AG09319 (cell line): ENCODE measurements around the gene TRIM52.

ENCODE experiments used
- DNase-seq: peaks from one replicate; pipeline ENCODE4 v3.0.0-alpha.2; 2010; ENCODE audit warnings: low read depth; ENCODE audit errors: extremely low read depth
- CTCF ChIP-seq: IDR thresholded peaks from 2 replicates; pipeline ENCODE4 v1.5.1; 2011; ENCODE audit warnings: low read depth, mild to moderate bottlenecking, inconsistent platforms, low read length, moderate library complexity

Gene TRIM52

GRCh38 chr5:181233801-181234454 is 27.0 kb downstream of the TRIM52 start:
- no peak for TF ChIP-seq CTCF
- DNase-seq, result no peak

GRCh38 chr5:181233088-181233800 is 27.7 kb downstream of the TRIM52 start:
- no peak for TF ChIP-seq CTCF
- no peak for DNase-seq

- no peak for TF ChIP-seq CTCF
- DNase-seq, result no peak
Observed at GRCh38 chr5:181232593-181232992, 28.4 kb downstream of the TRIM52 start.

GRCh38 chr5:181231432-181231831 is 29.5 kb downstream of the TRIM52 start:
- TF ChIP-seq CTCF, result no peak

GRCh38 chr5:181230551-181230950 is 30.4 kb downstream of the TRIM52 start:
- DNase-seq, result no peak
- TF ChIP-seq CTCF, result no peak

More at GRCh38 chr5:181231432-181231831, 29.5 kb downstream of the TRIM52 start:
- DNase-seq, result no peak

GRCh38 chr5:181229996-181230395 is 30.9 kb downstream of the TRIM52 start:
- no peak for TF ChIP-seq CTCF
- no peak for DNase-seq
